Activated CD8-positive, alpha-beta memory T cell treated with anti-CD3 and anti-CD28 coated beads for 36 hours (primary cell): ENCODE results near the gene SRSF3. TPM values are rescaled to one million over a fixed set of nuclear protein-coding genes. Genes with fewer than 3 reads are reported as not detected.

Source experiments
- CTCF ChIA-PET: fragments of 350-600 bp; sonication (Branson Sonifier 250); formaldehyde crosslinking; loops from one replicate; lab custom pipeline; 2021; ENCODE audit warnings: antibody characterized with exemption; lab: Charles Lee
- POLR2A ChIA-PET: fragments of 350-600 bp; sonication (Branson Sonifier 250); formaldehyde crosslinking; loops from one replicate; lab custom pipeline; 2021; ENCODE audit warnings: antibody characterized with exemption; lab: Charles Lee
- total RNA-seq, 2 experiments: library from RNA; stranded (reverse); gene quantifications; one replicate each; pipeline ENCODE4 v1.2.3, GENCODE V29; 2021

Gene SRSF3
- total RNA-seq, 2 experiments from 2014 or later, result 546 to 553 TPM

DNA sequence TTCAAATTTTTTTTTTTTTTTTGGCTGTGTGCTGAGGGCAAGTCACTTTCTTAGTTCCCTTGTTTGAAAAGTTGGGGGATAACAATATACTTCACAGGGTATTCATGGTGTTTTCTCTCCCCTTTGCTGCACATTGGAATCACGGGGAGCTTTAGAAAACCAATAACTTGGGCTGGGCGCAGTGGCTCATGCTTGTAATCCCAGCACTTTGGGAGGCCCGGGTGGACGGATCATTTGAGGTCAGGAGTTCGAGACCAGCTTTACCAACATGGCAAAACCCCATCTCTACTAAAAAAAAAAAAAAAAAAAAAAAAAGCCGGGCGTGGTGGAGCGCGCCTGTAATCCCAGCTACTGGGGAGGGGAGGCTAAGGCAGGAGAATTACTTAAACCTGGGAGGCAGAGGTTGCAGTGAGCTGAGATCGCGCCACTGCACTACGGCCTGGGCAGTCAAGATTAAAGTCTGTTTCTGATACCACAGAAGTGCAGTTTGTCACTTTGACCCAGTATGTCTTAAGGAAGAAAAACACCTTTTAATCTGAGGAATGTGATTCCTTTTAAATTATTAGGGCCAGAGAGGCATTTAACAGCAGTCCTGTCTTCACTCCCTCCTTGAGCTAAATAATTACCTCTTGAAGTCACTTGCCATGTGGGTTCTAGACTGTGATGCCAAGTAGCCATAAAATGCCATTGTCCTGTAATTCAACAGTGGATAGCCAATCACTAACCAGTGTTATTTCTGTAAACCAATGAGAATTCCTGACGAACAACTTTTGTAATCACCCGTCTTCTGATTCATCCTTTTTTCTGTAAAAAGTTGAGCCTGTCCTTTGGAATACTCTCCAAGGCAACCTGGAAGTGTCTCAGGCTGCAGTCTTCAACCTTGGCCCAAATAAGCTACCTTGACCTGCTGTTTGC is 16.1 kb downstream of the SRSF3 start:
- ChIA-PET POLR2A (interaction anchor here (0.6 to 1.3 kb wide), 6 partner anchors 10 to 553 kb away, joined by 3 to 13 read pairs (median 4); no protein-coding TSS in a partner anchor), CTCF (interaction anchor here (0.6 to 1.2 kb wide), 5 partner anchors 13 to 444 kb away, joined by 3 to 4 read pairs (median 3); no protein-coding TSS in a partner anchor)

DNA sequence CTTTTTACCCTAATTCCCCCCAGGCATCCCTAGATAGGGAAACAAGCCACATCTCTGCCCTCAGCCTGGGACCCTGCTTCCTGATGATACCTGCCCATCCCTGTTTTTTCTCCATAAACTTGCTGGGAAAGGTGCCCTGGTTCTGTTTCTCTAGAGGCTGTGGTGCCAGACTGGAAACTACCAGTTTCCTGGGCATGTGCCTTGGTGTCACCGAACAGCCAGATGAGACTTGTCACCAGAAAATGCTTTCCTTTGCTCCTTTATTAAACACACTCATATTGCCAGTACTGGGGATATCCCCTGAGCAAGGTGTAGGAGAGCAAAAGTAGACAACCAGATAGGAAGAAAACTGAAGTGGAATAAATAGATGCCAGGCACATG is 16.8 kb downstream of the SRSF3 start:
- ChIA-PET CTCF (interaction anchor here (1.2 kb wide), 1 partner anchor 148 kb away, joined by 3 read pairs; no protein-coding TSS in a partner anchor), POLR2A (interaction anchor here (0.6 kb wide), 1 partner anchor 14 kb away, joined by 13 read pairs; no protein-coding TSS in a partner anchor)

DNA sequence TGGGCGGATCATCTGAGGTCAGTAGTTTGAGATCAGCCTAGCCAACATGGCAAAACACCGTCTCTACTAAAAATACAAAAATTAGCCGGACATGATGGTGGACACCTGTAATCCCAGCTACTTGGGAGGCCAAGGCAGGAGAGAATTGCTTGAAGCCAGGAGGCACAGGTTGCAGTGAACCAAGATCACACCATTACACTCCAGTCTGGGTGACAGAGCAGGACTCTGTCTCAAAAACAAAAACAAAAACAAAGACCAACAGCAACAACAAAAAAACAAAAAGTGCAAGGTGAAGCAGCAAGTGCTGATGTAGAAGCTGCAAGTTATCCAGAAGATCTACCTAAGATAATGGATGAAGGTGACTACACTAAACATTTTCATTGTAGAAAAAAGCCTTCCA is 17.5 kb downstream of the SRSF3 start:
- POLR2A ChIA-PET, result interaction anchor here (1.5 kb wide), 1 partner anchor 11 kb away, joined by 13 read pairs; no protein-coding TSS in a partner anchor

DNA sequence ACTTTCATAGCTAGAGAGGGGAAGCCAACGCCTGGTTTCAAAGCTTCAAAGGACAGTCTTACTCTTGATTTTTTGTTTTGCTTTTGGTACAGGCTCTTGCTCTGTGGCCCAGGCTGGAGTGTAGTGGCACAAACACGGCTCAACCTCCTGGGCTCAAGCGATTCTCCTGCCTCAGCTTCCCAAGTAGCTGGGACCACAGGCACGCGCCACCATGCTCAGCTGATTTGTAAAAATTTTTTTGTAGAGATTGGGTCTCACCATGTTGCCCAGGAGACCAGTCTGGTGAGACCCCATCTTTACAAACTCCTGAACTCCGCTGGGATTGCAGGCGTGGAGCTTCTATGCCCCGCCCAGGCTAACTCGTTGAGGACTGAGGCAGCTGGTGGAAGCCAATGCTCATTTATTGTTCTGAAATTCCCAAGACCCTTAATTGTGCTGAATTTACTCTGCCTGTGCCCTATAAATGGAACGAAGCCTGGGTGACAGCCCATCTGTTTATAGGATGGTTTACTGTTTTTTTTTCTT is 18.0 kb downstream of the SRSF3 start:
- CTCF ChIA-PET, result interaction anchor here (1.2 kb wide), 1 partner anchor 147 kb away, joined by 3 read pairs; no protein-coding TSS in a partner anchor
- POLR2A ChIA-PET, result interaction anchor here (1.5 kb wide), 1 partner anchor 12 kb away, joined by 13 read pairs; no protein-coding TSS in a partner anchor

More for the DNA sequence above, 17.5 kb downstream of the SRSF3 start:
- CTCF ChIA-PET, result interaction anchor here (1.2 kb wide), 1 partner anchor 148 kb away, joined by 3 read pairs; no protein-coding TSS in a partner anchor

DNA sequence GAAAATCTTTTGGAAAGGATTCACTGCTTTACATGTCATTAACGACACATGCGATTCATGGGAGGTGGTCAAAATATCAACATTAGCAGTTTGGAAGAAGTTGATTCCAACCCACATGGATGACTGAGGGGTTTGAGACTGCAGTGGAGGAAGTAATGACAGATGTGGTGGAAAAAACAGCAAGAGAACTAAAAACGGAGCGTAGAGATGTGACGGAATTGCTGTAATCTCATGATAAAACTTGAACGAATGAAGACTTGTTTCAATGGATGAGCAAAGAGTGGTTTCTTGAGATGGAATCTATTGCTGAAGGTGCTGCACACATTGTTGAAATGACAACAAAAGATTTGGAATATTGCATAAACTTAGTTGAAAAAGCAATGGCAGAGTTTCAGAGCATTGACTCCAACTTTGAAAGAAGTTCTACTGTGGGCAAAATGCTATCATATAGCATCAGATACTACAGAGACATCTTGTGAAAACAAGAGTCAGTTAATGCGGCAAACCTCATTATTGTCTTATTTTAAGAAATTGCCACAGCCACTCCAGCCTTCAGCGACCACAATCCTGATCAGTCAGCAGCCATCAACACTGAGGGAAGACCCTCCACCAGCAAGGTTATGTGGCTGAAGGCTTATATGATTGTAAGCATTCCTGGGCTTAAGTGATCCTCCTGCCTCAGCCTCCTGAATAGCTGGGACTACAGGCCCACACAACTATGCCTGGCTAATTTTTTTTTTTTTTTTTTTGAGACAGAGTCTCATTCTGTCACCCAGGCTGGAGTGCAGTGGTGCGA is 19.2 kb downstream of the SRSF3 start:
- CTCF ChIA-PET, result no interaction called here
- POLR2A ChIA-PET, result no interaction called here

DNA sequence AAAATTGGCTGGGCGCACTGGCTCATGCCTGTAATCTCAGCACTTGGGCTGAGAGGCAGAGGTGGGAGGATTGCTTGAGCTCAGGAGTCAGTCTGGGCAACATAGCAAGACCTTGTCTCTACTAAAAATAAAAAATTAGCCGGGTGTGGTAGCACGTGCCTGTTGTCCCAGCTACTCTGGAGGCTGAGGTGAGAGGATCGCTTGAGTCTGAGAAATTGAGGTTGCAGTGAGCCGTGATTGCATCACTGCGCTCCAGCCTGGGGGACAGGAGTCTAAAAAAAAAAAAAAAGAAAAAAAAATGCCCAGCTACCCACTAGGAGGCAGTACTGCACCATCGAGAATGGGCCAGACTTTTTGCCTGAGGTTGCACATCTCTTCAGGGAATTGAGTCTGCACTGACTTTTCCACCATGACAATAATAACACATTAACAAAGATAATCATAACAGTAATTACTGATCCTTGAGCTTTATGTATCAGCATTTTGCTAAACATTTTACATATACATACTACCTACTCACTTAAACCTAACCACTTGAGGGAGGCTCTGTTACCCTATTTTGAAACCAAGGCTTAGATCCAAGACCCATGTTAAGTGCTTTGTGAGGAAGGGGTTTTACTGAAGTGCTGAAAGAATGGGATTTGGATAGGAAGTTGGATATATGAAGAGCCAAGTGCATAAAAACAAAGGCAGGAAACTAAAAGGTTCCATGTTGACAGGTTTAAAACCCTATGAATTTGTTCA is 21.0 kb downstream of the SRSF3 start:
- CTCF ChIA-PET, result interaction anchor here (0.9 to 2.4 kb wide), 26 partner anchors 9 to 259 kb away, joined by 3 to 24 read pairs (median 4); partner anchors contain the start of genes CDKN1A and PPIL1
- POLR2A ChIA-PET, result interaction anchor here (0.6 to 1.2 kb wide), 7 partner anchors 9 to 363 kb away, joined by 3 to 9 read pairs (median 4); partner anchors contain the start of gene CDKN1A

DNA sequence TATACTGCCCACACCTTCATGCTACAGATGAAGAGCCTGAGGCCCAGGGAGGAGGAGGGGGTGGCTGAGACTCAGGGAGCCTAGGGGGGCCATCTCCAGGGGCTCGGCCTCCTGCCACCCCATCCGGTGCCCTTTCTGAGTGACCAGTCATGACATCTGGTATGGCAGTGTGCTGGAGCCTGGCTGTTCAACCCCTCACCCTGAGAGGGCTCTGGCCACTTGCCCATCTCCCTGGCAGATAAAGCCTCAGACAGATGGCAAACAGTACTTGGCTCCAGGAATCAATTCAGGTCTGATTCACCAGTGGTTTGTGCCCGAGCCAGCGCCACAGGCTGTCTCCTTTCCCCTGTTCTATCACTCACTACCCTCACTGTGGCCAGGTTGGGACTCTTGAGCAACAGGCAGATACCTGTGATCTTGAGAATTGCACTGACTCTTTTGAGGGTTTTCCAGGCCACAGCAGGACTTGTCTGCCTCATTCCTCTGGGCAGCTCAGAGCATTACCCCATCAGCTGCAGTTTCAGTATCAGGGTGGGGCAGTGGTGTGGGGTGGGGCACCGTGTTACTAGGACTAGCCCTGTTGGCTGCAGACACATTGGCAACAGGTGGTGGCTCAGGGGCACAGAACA is 22.8 kb downstream of the SRSF3 start:
- ChIA-PET POLR2A (no interaction called here), CTCF (interaction anchor here (0.5 to 2.1 kb wide), 2 partner anchors 95 to 112 kb away, joined by 5 to 7 read pairs; no protein-coding TSS in a partner anchor)

DNA sequence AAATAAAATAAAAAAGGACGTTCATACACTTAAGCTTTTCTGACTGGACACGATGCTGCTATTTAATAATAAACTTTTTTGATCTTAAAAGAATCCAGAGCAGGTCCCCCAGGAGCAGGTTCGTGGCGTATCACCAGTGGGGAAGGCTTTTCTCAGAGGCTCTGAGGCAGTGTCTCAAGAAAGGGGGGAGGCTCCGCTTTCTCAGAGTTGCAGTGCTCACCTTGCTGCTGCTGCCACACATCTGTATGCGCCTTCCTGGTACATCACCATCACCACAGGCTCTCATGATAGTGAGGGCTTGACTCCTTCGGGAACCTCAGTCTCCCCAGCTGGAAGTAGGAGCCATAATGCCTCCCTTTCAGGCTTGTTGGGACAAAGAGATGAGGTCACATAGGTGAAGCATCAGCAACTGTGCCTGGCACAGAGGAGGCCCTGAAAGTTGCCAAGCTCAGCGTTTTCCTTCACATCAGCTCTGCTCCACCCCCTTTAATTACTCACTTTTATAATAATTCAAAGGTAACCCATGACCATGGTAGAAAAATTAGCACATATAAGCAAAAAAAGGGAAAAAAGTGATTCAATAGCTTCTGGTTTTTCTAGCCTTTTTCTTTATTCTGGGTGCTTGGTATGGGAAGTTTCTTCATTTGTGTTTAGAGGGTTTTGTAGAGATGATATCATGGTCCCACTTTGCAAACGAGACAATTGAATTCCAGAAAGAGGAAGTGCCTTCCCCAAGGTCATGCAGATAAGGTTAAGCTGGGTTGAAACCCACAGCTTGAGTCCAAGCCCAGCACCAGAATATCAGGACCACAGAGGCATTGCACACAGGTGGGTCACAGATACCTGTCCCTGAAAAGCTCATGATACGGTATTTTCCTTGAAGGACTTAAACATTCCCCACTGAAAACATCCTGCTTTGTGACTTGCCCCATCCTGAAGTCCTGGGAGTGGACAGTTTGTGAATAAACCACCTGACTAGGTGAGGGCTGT is 24.5 kb downstream of the SRSF3 start:
- ChIA-PET CTCF (interaction anchor here (0.7 to 1.1 kb wide), 2 partner anchors 140 to 310 kb away, joined by 3 to 10 read pairs; no protein-coding TSS in a partner anchor), POLR2A (interaction anchor here (0.6 kb wide), 1 partner anchor 140 kb away, joined by 3 read pairs; no protein-coding TSS in a partner anchor)

DNA sequence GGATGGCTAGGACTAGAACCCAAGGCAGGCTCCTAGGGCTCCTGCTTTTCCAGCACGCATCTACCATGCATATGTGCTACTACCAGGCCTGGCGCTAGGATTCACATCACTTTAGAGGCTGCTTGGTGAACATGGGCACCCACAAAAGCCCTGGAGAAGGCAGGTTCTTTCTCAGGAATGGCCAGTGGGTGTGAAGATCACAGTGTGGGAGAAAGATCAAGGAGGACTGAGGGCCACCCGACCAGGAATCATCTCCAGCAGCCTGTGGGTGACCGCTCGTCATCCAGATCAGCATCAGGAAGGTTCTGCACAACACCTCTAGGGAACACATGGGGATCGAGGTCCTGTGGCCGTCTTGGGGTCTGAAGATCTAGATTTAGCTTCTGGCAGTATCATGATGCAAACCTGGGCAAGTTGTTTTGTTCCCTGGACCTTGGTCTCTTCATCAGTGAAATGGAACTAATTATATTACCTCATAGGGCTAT is 27.3 kb downstream of the SRSF3 start:
- POLR2A ChIA-PET, result no interaction called here
- CTCF ChIA-PET, result no interaction called here

DNA sequence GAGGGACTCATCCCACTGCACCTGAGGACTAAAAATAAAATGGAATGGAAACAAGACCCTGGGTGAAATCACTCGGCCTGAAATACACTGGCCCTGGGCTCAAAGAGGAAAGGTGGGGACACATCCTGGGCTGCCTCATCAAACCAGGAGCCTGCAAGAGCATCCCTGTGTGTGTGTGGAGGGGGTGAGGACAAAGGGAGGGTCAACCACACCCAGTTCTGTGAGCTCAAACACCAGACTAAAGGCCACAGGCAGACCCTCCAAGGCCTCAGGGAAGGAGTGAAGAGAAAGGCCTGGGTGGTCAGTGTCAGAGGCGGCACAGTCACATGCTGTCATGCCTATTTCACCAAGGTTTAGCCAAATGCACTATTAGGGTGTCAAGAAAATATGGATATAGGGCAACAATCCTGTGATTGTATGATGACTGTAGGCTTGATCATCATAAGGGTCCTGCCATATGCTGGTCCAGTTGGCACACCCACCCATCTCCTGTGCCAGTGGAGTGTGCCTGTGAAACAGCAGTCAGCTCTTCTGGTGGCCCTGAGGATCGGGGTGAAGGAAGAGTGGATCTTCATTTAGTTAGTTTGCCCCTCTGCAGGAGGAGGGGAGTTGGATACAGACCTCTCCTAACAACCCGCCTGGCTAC is 28.9 kb downstream of the SRSF3 start:
- ChIA-PET CTCF (interaction anchor here (0.6 to 2.3 kb wide), 9 partner anchors 23 to 260 kb away, joined by 3 to 5 read pairs (median 4); partner anchors contain the start of gene CDKN1A), POLR2A (no interaction called here)

DNA sequence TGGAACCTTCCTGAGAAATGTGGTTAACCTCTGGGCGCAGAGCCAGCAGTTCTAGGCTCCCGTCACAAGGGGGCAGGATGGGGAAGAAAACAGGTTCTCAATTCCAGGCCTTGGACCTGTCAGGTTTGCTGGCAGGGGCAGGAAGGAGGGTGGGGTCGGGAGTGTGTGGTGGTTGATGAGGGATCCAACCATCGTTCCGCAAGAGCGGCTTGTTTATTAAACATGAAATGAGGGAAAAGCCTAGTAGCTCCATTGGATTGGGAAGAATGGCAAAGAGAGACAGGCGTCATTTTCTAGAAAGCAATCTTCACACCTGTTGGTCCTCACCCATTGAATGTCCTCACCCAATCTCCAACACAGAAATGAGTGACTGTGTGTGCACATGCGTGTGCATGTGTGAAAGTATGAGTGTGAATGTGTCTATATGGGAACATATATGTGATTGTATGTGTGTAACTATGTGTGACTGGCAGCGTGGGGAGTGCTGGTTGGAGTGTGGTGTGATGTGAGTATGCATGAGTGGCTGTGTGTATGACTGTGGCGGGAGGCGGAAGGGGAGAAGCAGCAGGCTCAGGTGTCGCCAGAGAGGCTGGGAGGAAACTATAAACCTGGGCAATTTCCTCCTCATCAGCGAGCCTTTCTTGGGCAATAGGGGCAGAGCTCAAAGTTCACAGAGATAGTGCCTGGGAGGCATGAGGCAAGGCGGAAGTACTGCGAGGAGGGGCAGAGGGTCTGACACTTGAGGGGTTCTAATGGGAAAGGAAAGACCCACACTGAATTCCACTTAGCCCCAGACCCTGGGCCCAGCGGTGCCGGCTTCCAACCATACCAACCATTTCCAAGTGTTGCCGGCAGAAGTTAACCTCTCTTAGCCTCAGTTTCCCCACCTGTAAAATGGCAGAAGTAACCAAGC is 29.6 kb downstream of the SRSF3 start:
- CTCF ChIA-PET, result interaction anchor here (0.7 to 2.3 kb wide), 10 partner anchors 9 to 261 kb away, joined by 3 to 6 read pairs (median 4); partner anchors contain the start of gene CDKN1A
- POLR2A ChIA-PET, result interaction anchor here (0.5 kb wide), 1 partner anchor 58 kb away, joined by 11 read pairs; no protein-coding TSS in a partner anchor

DNA sequence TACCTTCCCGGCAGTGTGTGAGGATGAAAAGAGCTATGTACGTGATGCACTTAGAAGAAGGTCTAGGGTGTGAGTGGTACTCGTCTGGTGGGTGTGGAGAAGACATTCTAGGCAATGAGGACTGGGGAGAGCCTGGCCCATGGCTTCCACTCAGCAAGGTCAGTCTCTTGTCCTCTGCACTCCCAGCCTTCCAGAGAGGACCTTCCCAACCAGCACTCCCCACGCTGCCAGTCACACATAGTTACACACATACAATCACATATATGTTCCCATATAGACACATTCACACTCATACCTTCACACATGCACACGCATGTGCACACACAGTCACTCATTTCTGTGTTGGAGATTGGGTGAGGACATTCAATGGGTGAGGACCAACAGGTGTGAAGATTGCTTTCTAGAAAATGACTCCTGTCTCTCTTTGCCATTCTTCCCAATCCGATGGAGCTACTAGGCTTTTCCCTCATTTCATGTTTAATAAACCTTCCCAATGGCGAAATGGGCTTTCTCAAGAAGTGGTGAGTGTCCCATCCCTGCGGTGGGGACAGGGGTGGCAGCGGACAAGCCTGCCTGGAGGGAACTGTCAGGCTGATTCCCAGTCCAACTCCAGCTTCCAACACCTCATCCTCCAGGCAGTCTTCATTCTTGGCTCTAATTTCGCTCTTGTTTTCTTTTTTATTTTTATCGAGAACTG is 30.4 kb downstream of the SRSF3 start:
- POLR2A ChIA-PET, result no interaction called here

DNA sequence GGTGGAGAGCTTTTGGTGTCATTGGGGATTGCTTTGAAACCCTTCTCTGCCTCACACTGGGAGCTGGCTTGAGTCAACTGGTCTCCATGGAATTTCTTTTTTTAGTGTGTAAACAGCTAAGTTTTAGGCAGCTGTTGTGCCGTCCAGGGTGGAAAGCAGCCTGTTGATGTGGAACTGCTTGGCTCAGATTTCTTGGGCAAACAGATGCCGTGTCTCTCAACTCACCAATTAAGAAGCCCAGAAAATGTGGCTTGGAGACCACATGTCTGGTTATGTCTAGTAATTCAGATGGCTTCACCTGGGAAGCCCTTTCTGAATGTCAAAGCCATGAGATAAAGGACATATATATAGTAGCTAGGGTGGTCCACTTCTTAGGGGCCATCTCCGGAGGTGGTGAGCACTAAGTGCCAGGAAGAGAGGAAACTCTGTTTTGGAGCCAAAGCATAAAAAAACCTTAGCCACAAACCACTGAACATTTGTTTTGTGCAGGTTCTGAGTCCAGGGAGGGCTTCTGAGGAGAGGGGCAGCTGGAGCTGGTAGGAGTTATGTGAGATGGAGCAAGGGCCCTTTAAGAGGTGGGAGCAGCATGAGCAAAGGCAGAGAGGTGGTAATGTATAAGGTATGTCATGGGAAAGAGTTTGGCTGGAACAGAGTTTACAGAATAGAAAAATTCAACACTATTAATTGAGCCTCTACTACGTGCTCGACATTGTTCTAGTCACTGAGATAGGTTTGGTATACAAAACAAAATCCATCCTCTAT is 31.2 kb downstream of the SRSF3 start:
- ChIA-PET CTCF (interaction anchor here (1.0 to 1.5 kb wide), 4 partner anchors 10 to 157 kb away, joined by 3 to 5 read pairs (median 4); no protein-coding TSS in a partner anchor), POLR2A (no interaction called here)

More for the DNA sequence above, 30.4 kb downstream of the SRSF3 start:
- CTCF ChIA-PET, result interaction anchor here (1.0 to 2.3 kb wide), 9 partner anchors 9 to 261 kb away, joined by 3 to 6 read pairs (median 4); no protein-coding TSS in a partner anchor
